Activated CD4-positive, alpha-beta T cell treated with anti-CD3 and anti-CD28 coated beads, Interleukin-10, Interleukin-2, amounts not matched to agents 100 ng/mL and 50 ng/mL, durations not matched to agents 16 hours and 8 hours (primary cell): ENCODE data around the gene CEACAM4.

Source experiments
- DNase-seq: peaks from one replicate; pipeline ENCODE4 v3.0.0-alpha.2; 2020

CEACAM4 gene

DNA sequence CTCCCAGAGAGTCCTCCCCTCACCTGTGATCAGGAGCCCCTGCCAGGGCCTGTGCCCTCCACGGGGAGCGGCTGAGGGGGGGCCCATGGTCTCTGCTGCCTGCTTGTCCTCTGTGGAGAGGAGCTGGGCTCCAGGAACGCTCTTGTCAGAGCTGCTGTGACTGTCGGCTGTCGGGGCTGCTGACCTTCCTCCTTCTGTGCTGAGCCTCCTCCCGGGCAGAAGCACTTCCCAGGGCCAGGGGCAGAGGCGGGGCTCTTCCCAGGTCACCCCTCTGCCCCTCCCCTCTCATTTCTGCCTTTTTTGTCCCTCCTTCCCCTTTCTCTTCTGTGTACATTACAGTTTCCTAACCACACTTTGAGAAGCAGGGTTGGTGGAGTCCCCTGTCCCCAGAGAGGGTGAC, at the start of gene CEACAM4:
Gene CEACAM4, minus strand, starts transcription at position 198 of the 400 bp plus-strand sequence. Its CDS starts 111 bp downstream, at position 87.
- DNase-seq = no peak

DNA sequence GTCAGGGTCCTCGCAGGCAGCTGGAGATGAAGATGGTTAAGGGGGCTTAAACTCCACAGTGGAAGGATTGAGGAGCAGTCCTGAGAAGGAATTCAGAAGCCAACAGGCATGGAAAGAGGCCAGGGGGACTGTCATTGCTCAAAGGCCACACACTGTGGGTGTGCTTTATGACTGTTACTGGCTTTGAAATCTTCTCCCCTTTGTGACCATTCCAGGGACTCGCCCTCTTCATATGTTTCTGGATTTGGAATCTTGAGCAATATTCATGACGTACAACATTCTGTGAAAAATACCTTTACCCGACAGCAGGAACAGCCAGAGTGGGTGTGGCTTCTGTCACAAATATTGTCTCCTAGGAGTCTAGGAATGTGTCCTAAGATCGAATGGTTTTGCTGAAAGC, 44.6 kb upstream of the CEACAM4 start:
- DNase-seq = no peak

DNA sequence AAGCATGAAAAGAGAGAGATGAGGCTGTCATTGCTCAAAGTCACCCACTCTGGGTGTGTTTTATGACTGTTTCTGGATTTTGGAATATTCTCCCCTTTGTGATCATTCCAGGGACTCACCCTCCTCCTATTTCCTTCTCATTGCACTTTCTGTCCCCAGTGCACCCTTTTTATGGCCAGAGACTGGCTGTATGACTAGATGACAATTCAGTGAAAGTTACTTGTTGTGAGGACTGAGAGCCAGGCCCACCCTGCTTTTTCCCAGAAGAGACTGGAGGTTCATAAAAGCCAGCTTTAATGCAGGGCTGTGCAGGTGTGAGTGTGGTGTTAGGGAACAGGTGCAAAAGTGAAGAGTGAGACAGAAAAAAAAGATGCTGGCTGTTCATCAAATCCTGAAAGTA, 43.9 kb upstream of the CEACAM4 start:
- DNase-seq = no peak

DNA sequence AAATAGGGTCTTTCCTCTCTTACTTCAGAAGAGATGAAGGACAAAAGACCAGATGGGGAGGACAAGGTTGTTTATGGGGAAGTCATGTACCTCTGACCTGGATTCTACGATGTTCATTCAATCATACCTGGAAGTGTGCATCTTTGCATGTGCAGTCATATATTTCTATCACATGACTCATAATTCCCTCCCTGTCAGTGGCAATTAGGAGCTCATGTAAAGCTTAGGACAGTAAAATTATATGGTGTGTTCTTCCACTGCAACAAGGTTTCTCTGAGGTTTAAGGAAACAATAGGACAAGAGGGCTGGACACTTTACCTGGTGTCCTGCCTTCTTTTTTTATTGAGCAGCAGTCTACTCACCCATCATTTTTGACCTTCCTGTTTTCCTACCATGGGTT, 41.4 kb upstream of the CEACAM4 start:
- DNase-seq = no peak

DNA sequence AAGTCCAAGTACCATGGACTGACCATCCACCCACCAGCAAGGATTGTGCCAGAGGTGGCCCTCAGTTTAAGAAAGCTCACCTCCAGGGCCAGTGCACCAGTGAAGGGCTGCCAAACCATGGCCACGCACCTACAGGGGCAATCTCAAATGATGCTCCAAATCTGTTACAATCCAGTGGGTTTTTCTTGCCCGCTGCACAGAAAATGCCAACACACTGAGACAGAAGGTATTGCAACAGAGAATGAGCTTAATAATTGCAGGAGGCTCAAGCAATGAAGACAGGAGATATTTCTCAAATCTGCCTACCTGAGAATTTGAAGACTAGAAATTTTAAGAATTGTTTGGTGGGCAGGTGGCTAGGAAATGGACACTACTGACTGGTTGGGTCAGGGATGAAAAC, 39.2 kb upstream of the CEACAM4 start:
- DNase-seq = no peak

DNA sequence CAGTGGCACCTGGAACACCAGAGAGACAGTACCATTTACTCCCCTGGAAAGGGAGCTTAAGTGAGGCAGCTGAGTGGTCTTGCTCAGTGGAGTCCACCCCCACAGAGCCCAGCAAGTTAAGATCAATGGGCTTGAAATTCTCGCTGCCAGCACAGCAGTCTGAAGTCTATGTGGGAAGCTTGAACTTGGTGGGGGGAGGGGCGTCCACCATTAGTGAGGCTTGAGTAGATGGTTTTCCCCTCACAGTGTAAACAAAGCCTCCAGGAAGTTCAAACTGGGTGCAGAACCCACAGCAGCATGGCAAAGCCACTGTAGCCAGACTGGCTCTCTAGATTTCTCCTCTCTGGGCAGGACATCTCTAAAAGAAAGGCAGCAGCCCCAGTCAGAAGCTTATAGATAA, 30.3 kb upstream of the CEACAM4 start:
- DNase-seq = no peak

DNA sequence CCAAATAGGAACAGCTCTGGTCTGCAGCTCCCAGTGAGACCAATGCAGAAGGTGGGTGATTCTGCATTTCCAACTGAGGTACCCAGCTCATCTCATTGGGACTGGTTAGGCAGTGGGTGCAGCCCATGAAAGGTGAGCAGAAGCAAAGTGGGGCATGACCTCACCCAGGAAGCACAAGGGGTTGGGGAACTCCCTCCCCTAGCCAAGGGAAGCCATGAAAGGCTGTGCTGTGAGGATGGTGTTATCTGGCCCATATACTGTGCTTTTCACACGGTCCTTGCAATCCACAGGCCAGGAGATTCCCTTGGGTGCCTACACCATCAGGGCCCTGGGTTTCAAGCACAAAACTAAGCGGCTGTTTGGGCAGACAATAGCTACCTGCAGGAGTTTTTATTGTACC, 29.9 kb upstream of the CEACAM4 start:
- peak; percentile 8 for DNase-seq

DNA sequence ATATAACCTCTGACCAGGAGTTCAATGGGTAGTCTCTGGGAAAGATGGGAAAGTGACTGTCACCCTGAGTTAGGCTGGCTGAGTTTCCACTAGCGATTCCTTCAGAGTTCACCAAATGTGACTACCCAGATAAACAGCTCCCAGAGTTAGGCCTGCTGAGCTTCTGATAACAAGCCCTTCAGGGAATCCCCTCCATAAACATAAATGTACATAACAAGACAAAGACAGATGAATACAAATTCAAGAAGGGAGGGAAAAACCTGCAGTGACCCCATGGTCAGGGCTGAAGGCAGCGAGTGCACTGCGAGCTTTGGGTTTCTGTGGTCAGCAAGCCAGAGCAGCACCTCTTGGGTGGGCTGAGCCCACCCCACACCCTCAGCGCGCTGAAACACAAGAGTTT, 25.4 kb upstream of the CEACAM4 start:
- DNase-seq = no peak

DNA sequence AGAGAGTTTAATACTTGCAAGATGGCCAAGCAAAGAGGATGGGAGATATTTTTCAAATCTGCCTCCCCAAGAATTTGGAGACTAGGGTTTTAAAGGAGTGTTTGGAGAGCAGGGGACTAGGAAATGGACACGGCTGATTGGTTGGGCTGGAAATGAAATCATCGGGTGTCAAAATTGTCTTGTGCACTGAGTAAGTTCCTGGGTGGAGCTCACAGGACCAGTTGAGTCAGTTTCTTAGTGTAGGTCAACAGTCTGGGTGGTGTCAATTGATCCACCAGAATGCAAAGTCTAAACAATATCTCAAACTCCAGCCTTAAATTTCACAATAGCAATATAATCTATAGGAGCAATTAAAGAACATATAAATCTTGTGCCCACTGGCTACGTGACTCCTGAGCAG, 23.0 kb upstream of the CEACAM4 start:
- DNase-seq = no peak

DNA sequence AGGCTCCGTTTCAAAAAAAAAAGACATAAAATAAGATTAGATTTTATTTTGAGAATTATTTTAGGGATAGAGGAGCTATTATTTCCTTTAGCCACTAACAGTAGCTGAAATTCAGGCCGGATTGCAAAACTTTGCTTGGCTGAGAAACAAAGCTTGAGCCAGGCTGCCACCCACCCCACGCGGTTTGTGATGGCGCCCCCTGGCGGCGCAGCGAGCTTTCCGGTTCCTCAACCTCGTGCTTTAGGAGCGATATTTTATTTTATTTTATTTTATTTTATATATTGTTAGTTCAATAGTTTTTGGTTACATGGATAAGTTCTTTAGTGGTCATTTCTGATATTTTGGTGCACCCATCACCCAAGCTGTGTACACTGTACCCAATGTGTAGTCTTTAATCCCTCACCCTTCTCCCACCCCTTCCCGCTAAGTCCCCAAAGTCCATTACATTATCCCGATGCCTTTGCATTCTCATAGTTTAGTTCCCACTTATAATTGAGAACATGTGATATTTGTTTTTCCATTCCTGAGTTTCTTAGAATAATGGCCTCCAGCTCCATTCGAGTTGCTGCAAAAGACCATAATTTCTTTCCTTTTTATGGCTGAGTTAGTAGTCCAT, 19.8 kb upstream of the CEACAM4 start:
- DNase-seq = peak; percentile 50

DNA sequence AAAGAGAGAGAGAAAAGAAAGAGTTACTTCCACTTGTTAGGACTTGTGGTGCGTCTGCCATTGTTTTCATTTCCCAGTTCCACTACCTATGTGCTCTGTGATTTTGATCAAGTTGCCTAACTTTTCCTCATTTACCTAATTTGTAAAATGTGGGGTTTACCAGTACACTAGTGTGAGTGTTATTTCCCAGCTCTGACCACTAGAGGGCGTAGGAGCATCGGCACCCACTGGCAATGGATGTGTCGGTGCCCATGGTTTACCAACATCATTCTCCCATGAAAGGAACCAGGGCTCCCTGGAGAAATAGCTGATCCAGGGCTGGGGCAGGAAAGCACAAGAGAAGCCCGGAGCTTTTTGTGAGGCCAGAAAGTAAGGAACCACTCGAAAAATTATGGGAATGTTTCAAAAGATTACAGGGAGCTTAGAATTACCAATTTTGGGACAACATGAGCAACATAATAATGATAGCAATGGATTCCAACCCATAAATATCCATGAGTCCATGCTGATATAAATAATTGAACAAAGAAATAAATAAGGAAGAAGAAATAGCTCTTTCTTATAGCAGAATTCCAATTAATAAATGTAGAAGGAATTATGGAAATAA, 15.1 kb upstream of the CEACAM4 start:
- DNase-seq = peak; percentile 73

DNA sequence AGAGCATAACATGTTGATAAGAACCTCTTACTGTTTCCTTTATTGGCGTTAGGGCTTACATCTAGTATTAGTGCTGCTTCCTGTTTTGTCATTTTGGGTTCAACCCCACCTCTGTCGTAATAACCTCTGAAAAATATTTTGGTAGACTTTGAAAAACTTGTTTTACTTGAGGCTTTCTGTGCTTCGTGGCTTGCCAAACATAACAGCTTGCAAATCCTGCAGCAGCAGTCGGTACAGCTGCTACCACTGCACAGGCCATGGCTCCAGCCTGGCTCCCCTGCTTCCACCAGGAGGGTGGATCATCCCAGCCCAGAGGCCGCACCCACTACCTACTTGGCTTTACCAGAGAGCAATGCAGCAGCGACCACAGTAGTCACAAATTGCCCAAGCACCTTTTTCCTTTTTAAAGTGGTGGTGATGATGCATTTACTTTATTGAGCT, 11.8 kb upstream of the CEACAM4 start:
- DNase-seq = no peak

DNA sequence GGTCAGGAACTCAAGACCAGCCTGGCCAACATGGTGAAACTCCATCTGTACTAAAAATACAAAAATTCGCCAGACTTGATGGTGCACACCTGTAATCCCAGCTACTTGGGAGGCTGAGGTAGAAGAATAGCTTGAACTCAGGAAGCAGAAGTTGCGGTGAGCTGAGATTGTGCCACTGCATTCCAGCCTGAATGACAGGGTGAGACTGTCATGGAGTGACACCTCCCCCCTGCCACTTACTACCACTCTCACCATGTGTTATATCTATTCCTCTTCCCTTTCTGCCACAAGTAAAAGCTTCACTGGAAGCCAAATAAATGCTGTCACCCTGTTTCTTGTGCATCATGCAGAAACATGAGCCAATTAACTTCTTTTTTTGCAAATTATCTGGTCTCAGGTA, 10.6 kb upstream of the CEACAM4 start:
- DNase-seq = no peak

DNA sequence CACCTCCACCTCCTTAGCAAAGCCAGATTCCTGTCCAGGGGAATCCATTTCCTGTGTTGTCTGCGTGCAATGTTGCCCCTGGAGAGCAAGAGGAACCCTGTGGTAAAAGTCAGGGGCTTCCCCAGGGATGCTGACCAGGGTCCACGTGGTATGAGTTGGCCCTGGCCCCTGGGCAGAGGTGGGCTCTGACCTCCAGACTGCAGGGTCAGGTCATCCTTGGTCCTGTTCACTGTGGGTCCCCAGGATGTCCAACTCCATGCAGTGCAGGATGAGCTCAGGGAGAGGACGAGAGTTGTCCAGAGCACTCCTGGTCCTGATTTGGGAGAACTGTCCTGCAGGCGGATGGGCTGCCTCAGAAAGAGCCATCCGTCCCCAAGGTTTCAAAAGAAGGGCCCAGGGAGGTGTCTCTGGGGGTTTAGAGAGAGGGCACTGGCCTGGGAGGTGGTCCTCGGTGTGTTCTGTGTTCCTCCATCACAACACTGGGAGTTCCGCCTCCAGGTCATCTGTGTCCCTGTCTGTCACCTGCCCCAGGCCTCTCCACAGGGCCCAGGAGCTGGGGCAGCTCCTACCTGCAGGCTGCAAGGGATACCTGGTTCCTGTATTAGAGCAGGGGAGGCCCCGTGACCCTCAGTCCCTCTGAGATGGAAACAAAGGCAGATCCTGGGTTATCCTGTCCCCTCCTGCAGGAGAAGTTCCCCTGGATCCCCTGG, 1.2 kb upstream of the CEACAM4 start:
- no peak for DNase-seq

DNA sequence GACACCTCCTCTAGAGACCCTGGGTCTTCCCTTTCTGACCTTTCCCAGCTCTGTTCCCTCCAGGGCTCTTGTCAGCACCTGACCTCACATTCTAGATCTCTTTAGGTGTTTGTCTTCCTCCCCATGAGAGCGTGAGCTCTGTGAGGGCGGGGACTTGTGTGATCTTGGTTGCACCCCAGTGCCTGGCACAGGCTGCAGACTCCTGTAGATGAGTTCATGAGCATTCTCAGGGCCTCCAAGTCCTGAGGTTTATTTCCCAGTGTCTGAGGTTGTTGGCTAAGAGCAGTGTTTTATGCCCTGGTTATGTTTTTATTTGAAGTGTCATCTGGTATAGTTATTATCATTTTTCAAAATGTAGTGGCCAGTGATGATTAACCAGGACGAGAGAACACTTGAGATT, 596 bp downstream of the CEACAM4 start:
- DNase-seq = no peak

DNA sequence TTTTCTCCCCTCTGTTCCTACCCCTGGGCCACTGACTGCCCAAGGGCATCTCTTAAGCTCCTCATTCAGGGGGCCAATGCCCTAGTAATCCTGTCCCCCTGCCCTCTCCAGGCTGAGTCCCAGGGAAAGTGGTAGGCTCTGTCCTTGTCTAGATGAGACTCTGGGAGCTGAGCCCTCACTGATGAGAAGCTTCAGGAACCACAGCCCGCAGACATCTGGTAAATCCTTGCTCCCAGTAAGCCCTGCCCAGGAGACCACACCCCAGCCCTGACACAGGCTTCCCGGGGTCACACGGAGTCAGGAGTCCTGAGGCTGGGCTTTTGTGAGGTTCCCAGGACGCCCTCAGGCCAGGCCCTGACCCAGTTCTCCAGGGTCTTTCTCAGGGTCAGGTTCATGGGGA, 1.9 kb downstream of the CEACAM4 start:
- no peak for DNase-seq

DNA sequence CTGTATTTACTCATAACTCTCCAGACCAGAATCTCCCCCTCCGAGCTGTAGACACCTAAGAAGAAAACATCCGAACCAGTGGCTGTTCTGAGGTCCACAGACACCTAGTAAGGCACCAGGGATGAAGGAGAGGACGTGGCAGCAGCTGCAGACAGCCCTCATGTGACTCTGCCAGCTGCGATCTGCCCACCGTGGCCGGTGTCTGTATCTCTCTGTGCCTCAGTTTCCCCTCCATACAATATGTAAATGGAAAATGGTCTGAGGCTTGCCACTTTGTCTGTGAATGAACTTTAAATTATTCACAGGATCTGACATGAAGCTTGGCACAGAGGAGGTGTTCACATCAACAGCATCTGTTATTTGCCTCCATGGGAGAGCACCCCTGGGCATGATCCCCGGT, 2.4 kb downstream of the CEACAM4 start:
- DNase-seq = no peak

DNA sequence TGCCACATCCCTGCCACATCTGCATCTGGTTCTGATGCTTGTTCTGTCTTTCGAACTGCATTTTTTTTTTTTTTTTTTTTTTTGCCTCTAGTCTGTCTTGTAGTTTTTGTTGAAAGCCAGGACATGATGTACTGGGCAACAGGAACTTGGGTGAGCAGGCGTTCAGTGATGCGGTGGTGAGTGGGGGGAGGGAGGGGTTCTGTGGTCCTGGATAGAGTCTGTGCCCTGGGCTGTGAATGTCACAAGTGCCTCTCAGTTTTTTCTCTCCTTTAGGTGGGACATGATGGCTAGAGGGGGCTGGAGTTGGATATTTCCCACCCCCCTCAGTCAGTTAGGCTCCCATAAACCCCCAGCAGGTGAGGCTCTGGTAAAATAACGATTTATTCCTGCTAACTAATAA, 3.5 kb downstream of the CEACAM4 start:
- DNase-seq = no peak

DNA sequence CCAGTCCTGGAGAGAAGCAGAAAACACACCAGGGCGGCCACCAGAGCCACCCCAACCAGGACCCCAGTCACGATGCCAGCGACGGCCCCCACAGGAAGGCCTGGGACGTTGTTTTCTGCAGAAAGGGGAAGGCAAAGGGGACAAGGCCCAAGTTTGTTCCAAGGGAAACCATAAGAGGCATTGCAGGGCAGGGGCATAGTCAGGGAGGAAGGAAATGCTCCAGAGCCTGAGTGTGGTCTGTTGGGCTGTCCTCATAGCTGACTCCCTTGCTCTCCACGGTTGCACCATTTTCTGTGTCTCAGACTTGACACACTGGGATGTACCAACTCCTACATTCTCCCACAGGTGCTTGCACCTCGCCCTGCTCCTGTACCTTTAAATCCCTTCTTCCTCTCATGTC, 5.2 kb downstream of the CEACAM4 start:
- no peak for DNase-seq

DNA sequence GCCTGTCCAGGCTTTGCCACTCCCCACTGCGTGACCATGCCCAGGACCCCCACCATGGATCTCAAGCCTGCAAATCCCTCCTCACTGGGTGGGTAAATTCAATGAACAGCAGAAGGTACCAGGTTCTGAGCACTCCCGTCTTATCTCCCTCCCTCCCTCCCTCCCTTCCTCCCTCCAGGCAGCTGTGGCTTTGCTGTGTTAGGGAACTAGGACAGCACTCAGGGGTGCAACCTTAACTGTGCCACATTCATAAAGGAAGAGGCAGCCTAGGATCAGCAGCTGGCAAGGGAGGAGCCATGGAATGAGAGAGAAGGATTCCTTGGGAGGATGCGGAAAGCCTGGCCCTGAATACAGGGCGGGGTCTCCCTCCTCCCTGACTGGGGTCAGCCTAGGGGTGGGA, 5.6 kb downstream of the CEACAM4 start:
- no peak for DNase-seq

DNA sequence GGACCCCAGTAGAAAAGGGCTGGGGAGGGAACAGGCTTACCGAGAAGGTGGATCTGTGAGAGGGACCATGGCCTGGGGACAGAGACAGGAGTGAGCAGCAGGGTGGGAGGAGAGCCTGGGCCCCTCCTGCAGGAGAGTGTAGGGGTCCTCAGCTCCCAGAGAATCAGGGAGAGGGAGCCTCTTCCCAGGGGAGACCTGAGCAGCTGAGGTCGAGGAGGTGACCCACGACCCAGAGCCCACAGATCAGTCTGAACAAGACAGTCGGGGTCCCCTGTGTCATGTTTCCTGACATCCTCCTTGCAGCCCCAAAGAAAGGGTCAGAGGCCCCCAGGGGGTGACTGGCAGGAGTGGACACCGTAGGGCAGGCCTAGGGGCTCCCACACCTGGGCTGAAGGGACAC, 6.7 kb downstream of the CEACAM4 start:
- no peak for DNase-seq

DNA sequence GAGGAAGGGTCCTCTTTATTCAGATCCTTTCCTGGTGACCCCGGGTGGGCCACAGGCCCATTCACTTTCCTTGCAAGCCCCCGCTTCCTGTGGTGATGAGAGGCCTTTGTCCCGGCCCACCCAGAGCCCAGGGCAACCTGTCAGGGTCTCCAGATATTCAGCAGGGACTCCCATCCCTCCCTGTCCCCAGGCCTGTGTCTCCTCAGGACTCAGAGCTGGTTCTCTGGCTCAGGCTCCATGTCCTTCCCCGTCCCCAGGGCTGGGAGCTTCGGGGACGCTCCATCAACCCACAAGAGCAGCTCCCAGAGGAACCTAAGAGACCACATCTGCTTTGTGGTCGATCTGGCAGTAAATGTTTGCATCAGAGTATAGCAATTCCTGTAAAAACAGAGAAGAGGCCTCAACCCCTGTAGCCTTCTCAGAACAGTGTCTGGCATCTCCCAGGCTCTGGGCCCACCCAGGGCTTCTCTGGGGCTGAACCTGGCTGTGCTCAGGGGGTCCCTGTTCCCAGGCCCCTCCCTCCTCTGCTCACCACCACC, 7.8 kb downstream of the CEACAM4 start:
- no peak for DNase-seq

DNA sequence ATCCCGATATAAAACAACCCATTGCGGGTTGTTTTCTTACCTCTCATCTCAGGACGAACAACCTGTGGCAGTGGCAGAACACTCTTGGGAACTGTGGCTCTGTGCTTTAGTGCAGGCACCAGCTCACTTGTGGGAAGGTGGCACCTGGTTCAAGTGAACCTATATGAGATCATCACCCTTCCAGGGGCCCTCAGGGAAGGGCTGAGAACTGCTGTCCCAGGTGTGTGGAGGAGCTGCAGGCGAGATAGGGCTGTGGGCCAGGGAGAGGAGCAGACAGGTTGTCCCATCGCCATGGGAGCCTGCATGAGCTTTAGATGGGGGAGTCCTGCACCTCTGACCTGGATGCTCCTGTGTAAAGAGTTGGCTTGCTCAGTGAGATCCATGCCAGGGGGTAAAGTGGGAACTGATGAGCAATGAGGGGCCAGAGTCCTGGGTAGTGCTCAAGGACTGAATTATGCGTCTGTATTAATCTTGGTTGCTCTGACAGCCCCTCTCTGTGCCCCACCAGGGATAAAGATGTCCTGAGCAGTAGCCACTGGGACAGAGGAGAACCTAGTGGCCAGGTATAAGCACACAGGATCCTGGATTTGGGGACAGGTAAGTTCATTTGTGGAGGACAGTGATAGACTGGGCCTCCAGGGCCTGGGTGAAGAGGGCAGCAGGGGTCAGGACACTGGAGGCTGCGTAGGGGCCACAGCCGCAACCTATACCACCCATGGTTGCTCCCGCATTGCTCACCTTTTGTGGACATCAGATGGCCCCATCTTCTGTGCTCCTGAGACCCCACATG, 8.7 kb downstream of the CEACAM4 start:
- no peak for DNase-seq
